Fibroblast of lung (primary cell): ENCODE data around the gene PPP3R1. TPM values are rescaled to one million over a fixed set of nuclear protein-coding genes. Genes with fewer than 3 reads are reported as not detected.

ENCODE experiments used
- DNase-seq, 2 donors: peaks; one replicate each; pipeline versions ENCODE4 v3.0.0 to v3.0.0-alpha.2; 2010; ENCODE audit warnings: low read depth in 2 of 2
- H2AFZ ChIP-seq: 2 replicates; pipeline ENCODE4 v1.5.1; 2012; ENCODE audit warnings: low read length, control low read depth, inconsistent platforms
- H3K27ac ChIP-seq: 2 replicates; pipeline ENCODE4 v1.5.1; 2011; ENCODE audit warnings: low read length, control low read depth; ENCODE audit not compliant: insufficient read depth
- H3K27me3 ChIP-seq: 2 replicates; pipeline ENCODE4 v1.5.1; 2011; ENCODE audit warnings: mild to moderate bottlenecking, low read length; ENCODE audit not compliant: control insufficient read depth, insufficient read depth
- H3K36me3 ChIP-seq: 2 replicates; pipeline ENCODE4 v1.5.1; 2011; ENCODE audit warnings: low read length; ENCODE audit not compliant: control insufficient read depth, insufficient read depth
- H3K4me1 ChIP-seq: 2 replicates; pipeline ENCODE4 v1.5.1; 2011; ENCODE audit warnings: low read length; ENCODE audit not compliant: control insufficient read depth, insufficient read depth; ENCODE audit errors: extremely low read depth
- H3K4me2 ChIP-seq: 2 replicates; pipeline ENCODE4 v1.5.1; 2011; ENCODE audit warnings: low read length, control low read depth; ENCODE audit not compliant: insufficient read depth; ENCODE audit errors: extremely low read depth
- H3K4me3 ChIP-seq, 4 experiments: fragments of 200-600 bp in 1 of 4; sonication (generic) in 1 of 4; replicated peaks in 1 of 4; 2 replicates each; pipeline ENCODE4 v1.5.1; 2011 to 2016; ENCODE audit warnings: low read length in 4 of 4, low read depth in 3 of 4, mild to moderate bottlenecking in 3 of 4, control low read depth in 2 of 4, inconsistent platforms in 1 of 4, mixed read lengths in 1 of 4; ENCODE audit not compliant: insufficient read depth in 1 of 4; ENCODE audit errors: control extremely low read depth in 1 of 4
- H3K79me2 ChIP-seq: 2 replicates; pipeline ENCODE4 v1.5.1; 2012; ENCODE audit warnings: mild to moderate bottlenecking, low read length, inconsistent platforms; ENCODE audit not compliant: control insufficient read depth, insufficient read depth
- H3K9ac ChIP-seq: 2 replicates; pipeline ENCODE4 v1.5.1; 2011; ENCODE audit warnings: mild to moderate bottlenecking, low read length, control low read depth; ENCODE audit not compliant: insufficient read depth
- H3K9me3 ChIP-seq: 2 replicates; pipeline ENCODE4 v1.5.1; 2012; ENCODE audit warnings: low read depth, low read length; ENCODE audit not compliant: control insufficient read depth, insufficient read depth
- H4K20me1 ChIP-seq: 2 replicates; pipeline ENCODE4 v1.5.1; 2011; ENCODE audit warnings: low read length; ENCODE audit not compliant: control insufficient read depth, insufficient read depth; ENCODE audit errors: extremely low read depth
- EZH2 ChIP-seq: IDR thresholded peaks from 2 replicates; pipeline ENCODE4 v1.5.1; 2012; ENCODE audit warnings: low read length, control low read depth, mild to moderate bottlenecking; ENCODE audit errors: missing control alignments
- polyA plus RNA-seq, 2 donors: library from polyadenylated mRNA; depleted of rRNA in 1 of 2; stranded (reverse) in 1 of 2; unstranded in 1 of 2; fragments of >200 nt; gene quantifications; 2 replicates each; pipeline ENCODE4 v1.2.1, GENCODE V29; 2011 to 2012; ENCODE audit warnings: missing spikeins in 1 of 2
- total RNA-seq: library from RNA; depleted of rRNA; stranded (reverse); fragments of >200 nt; gene quantifications from 2 replicates; pipeline ENCODE4 v1.2.1, GENCODE V29; 2014
- TF ChIP-seq, protein P1 (sequence below), 2 donors: IDR thresholded peaks in 1 of 2; conservative IDR thresholded peaks in 1 of 2; 1 replicate in 1 of 2; 2 replicates in 1 of 2; pipeline ENCODE4 v1.5.1; 2011 to 2012; ENCODE audit warnings: low read length in 2 of 2, control low read depth in 1 of 2, inconsistent platforms in 1 of 2, low read depth in 1 of 2, mild to moderate bottlenecking in 1 of 2

The PPP3R1 gene
- total and polyA plus RNA-seq, 2 donors (not counting 1 experiment from before 2014, with no cell fraction given): 22.8 to 51.3 TPM

DNA sequence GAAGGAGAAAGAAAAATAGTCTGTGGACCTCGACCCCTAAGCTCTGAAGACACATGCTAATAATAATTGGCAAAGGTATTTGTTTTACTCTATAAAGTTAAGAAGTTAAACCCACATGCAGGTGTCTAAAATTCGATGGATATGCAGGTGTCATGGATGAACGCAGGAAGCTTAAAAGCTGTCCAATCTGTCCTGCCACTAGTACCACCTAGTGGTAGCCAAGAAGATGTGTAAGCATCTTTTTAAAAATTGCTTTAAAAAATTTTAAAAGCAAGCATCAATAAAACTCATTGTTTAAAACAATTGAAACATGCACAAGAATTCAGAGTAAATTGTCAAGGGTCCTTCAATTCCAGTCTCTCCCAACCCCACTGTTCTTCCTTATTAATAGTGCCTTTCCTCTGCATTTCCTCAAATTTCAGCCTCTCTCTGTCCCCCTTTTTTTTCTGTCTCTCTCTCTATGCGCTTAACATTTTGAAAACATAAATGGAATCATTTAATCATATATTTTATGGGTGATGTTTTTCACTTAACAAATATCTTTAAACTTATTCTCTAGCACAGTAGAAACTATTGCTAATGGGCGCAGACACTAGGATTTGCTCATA is 30.6 kb upstream of the PPP3R1 start:
- Histone ChIP-seq H3K27me3 (no peaks in the 10 kb centered on the region), H3K9me3 (no peaks in the 10 kb centered on the region), H3K27ac (no peak overlapping the region), H3K4me2 (no peak overlapping the region), H2AFZ (no peak overlapping the region), H4K20me1 (no peaks in the 10 kb centered on the region), H3K36me3 (no peaks in the 10 kb centered on the region), H3K4me1 (peaks cover 2% of the 10 kb centered on the region), H3K4me3 (no peak overlapping the region), H3K9ac (no peak overlapping the region), H3K79me2 (no peaks in the 10 kb centered on the region)
- DNase-seq: peak; percentile 54 to 60
- TF ChIP-seq, protein P1, sequence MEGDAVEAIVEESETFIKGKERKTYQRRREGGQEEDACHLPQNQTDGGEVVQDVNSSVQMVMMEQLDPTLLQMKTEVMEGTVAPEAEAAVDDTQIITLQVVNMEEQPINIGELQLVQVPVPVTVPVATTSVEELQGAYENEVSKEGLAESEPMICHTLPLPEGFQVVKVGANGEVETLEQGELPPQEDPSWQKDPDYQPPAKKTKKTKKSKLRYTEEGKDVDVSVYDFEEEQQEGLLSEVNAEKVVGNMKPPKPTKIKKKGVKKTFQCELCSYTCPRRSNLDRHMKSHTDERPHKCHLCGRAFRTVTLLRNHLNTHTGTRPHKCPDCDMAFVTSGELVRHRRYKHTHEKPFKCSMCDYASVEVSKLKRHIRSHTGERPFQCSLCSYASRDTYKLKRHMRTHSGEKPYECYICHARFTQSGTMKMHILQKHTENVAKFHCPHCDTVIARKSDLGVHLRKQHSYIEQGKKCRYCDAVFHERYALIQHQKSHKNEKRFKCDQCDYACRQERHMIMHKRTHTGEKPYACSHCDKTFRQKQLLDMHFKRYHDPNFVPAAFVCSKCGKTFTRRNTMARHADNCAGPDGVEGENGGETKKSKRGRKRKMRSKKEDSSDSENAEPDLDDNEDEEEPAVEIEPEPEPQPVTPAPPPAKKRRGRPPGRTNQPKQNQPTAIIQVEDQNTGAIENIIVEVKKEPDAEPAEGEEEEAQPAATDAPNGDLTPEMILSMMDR (conservative IDR thresholded peaks at IDR 0.05 in 1 of 2, IDR thresholded peaks at IDR 0.05 in 1 of 2; ENCODE audit: low read depth in 1 of 2, low read length in 2 of 2): peak; percentile 78
- no peak for TF ChIP-seq EZH2

DNA sequence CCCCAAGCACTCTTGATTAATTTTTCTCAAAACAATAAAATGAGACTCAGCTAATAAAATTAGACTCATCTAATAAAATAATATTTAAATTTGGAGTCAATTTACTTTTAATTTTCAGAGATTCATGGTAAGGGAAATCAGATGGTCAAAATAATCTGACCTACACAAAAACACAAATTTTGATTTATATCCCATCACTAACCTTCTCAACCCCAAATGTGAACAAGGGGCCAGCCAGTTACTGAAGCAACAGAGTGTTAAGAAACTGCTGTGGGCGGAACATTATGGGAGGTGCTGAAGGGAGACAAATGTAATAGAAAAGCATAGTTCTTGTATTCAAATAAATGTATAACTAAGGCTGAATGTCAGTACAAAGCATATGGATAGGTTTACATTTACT is 28.5 kb upstream of the PPP3R1 start:
- no peak overlapping the region for H2AFZ ChIP-seq
- no peak overlapping the region for H3K4me3 ChIP-seq
- H3K36me3 ChIP-seq: no peaks in the 10 kb centered on the region
- DNase-seq: no peak
- H3K79me2 ChIP-seq: no peaks in the 10 kb centered on the region
- H3K9ac ChIP-seq: no peak overlapping the region
- no peak for TF ChIP-seq EZH2
- TF ChIP-seq, protein P1 (conservative IDR thresholded peaks at IDR 0.05 in 1 of 2, IDR thresholded peaks at IDR 0.05 in 1 of 2; ENCODE audit: low read depth in 1 of 2, low read length in 2 of 2): no peak
- H4K20me1 ChIP-seq: no peaks in the 10 kb centered on the region
- no peaks in the 10 kb centered on the region for H3K27me3 ChIP-seq
- no peaks in the 10 kb centered on the region for H3K9me3 ChIP-seq
- H3K4me2 ChIP-seq: no peak overlapping the region
- peaks cover 2% of the 10 kb centered on the region for H3K4me1 ChIP-seq
- no peak overlapping the region for H3K27ac ChIP-seq

DNA sequence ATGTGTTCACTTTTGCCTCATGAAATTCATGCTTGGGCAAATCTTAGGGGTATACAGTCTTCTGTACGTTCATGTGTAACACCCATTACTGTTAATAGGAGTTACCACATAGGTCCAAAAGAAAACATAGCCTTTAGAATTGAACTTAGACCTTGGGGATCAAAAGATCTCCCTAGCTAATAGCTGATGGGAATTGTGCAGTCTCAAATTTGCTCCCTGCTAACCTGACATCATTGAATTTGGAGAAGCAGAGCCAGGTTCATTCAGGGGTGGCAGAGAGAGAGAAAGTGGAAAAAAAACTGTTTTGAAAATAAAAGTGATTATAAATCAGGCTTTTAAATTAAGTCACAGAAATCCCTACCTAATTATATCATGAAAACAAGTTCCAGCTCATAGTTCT is 28.0 kb upstream of the PPP3R1 start:
- no peak for TF ChIP-seq EZH2
- TF ChIP-seq, protein P1 (conservative IDR thresholded peaks at IDR 0.05 in 1 of 2, IDR thresholded peaks at IDR 0.05 in 1 of 2; ENCODE audit: low read depth in 1 of 2, low read length in 2 of 2): no peak

More for the DNA sequence above, 28.0 kb upstream of the PPP3R1 start:
- H3K79me2 ChIP-seq: no peaks in the 10 kb centered on the region
- no peak overlapping the region for H2AFZ ChIP-seq
- H3K27me3 ChIP-seq: no peaks in the 10 kb centered on the region
- no peak overlapping the region for H3K4me2 ChIP-seq
- peaks cover 2% of the 10 kb centered on the region for H3K4me1 ChIP-seq
- H4K20me1 ChIP-seq: no peaks in the 10 kb centered on the region
- no peak for DNase-seq
- H3K9me3 ChIP-seq: no peaks in the 10 kb centered on the region
- no peaks in the 10 kb centered on the region for H3K36me3 ChIP-seq
- no peak overlapping the region for H3K27ac ChIP-seq
- H3K9ac ChIP-seq: no peak overlapping the region
- no peak overlapping the region for H3K4me3 ChIP-seq
